ENCODE results near the gene BTLA.
"Not testable (repeated sequence)": the region's sequence is repeated elsewhere in the genome, so short reads cannot be mapped to it uniquely, and the experiment has no call there.

Gene BTLA

GRCh38 chr3:112491373-112491772 is 7.9 kb downstream of the BTLA start:
- DNase-seq (ENCODE audit: low read depth in 2 of 2), result no peak

- DNase-seq (ENCODE audit: low read depth in 2 of 2), result no peak
Measured at GRCh38 chr3:112489674-112490479, 9.4 kb downstream of the BTLA start.

GRCh38 chr3:112486811-112487505 is 12.3 kb downstream of the BTLA start:
- no peak for DNase-seq (ENCODE audit: low read depth in 2 of 2)

GRCh38 chr3:112484352-112484751 is 14.9 kb downstream of the BTLA start:
- DNase-seq (ENCODE audit: low read depth in 2 of 2), result no peak

GRCh38 chr3:112482675-112483074 is 16.6 kb downstream of the BTLA start:
- no peak for DNase-seq (ENCODE audit: low read depth in 2 of 2)

- DNase-seq (ENCODE audit: low read depth in 2 of 2), result no peak
Measured at GRCh38 chr3:112481302-112481721, 18.0 kb downstream of the BTLA start.

GRCh38 chr3:112477891-112478290 is 21.4 kb downstream of the BTLA start:
- no peak for DNase-seq (ENCODE audit: low read depth in 2 of 2)

- no peak for DNase-seq (ENCODE audit: low read depth in 2 of 2)
Measured at GRCh38 chr3:112476346-112476745, 22.9 kb downstream of the BTLA start.

- DNase-seq (ENCODE audit: low read depth in 2 of 2), result no peak
Measured at GRCh38 chr3:112474796-112475195, 24.5 kb downstream of the BTLA start.

GRCh38 chr3:112472691-112473090 is 26.6 kb downstream of the BTLA start:
- DNase-seq (ENCODE audit: low read depth in 2 of 2), result no peak

- DNase-seq (ENCODE audit: low read depth in 2 of 2), result no peak
Measured at GRCh38 chr3:112471596-112472325, 27.5 kb downstream of the BTLA start.

GRCh38 chr3:112470788-112471187 is 28.5 kb downstream of the BTLA start:
- DNase-seq (ENCODE audit: low read depth in 2 of 2), result no peak

GRCh38 chr3:112469671-112470070 is 29.6 kb downstream of the BTLA start:
- DNase-seq (ENCODE audit: low read depth in 2 of 2), result no peak

- DNase-seq (ENCODE audit: low read depth in 2 of 2), result no peak
Measured at GRCh38 chr3:112467539-112467938, 31.7 kb downstream of the BTLA start.

- no peak for DNase-seq (ENCODE audit: low read depth in 2 of 2)
Measured at GRCh38 chr3:112466020-112466419, 33.3 kb downstream of the BTLA start.

- no peak for DNase-seq (ENCODE audit: low read depth in 2 of 2)
Measured at GRCh38 chr3:112464264-112464663, 35.0 kb downstream of the BTLA start.

GRCh38 chr3:112463250-112463649 is 36.0 kb downstream of the BTLA start:
- DNase-seq (ENCODE audit: low read depth in 2 of 2), result no peak

- DNase-seq (ENCODE audit: low read depth in 2 of 2), result not testable (repeated sequence)
Measured at GRCh38 chr3:112461787-112462186, 37.5 kb downstream of the BTLA start.

GRCh38 chr3:112460519-112461195 is 38.6 kb downstream of the BTLA start:
- DNase-seq (ENCODE audit: low read depth in 2 of 2), result no peak

GRCh38 chr3:112459750-112460149 is 39.5 kb downstream of the BTLA start:
- no peak for DNase-seq (ENCODE audit: low read depth in 2 of 2)

GRCh38 chr3:112456147-112456546 is 43.1 kb downstream of the BTLA start:
- no peak for DNase-seq (ENCODE audit: low read depth in 2 of 2)

- DNase-seq (ENCODE audit: low read depth in 2 of 2), result no peak
Measured at GRCh38 chr3:112448939-112449338, 50.3 kb downstream of the BTLA start.
